Activated T-helper 1 cell treated with anti-CD3 and anti-CD28 coated beads, Interleukin-12 subunit alpha, Interleukin-12 subunit beta, Interleukin-2, Interleukin-4 antibody, amounts not matched to agents 30 ng/mL and 10 ng/mL and 1 ng/mL, durations not matched to agents 14 hours and 24 hours and 36 hours (primary cell): Measurements from ENCODE around the gene CTIF. TPM values are rescaled to one million over a fixed set of nuclear protein-coding genes. Genes with fewer than 3 reads are reported as not detected.
"Not testable (repeated sequence)": the region's sequence is repeated elsewhere in the genome, so short reads cannot be mapped to it uniquely, and the experiment has no call there.

Experiments
- DNase-seq: peaks from one replicate; pipeline ENCODE4 v3.0.0; 2021; ENCODE audit warnings: low spot score
- H3K27ac Mint-ChIP-seq: one replicate; pipeline ENCODE4 v1.8.0; 2021; ENCODE audit warnings: mild to moderate bottlenecking, mixed read lengths
- H3K27me3 Mint-ChIP-seq: one replicate; pipeline ENCODE4 v1.8.0; 2022; ENCODE audit warnings: mild to moderate bottlenecking, moderate library complexity, mixed read lengths; ENCODE audit not compliant: insufficient read depth
- H3K36me3 Mint-ChIP-seq: one replicate; pipeline ENCODE4 v1.8.0; 2021; ENCODE audit warnings: low read depth, mixed read lengths
- H3K4me1 Mint-ChIP-seq: one replicate; pipeline ENCODE4 v1.8.0; 2021; ENCODE audit warnings: low read depth, mixed read lengths
- H3K4me3 Mint-ChIP-seq: one replicate; pipeline ENCODE4 v1.8.0; 2021; ENCODE audit warnings: mild to moderate bottlenecking, moderate library complexity, mixed read lengths
- H3K9me3 Mint-ChIP-seq: one replicate; pipeline ENCODE4 v1.8.0; 2021; ENCODE audit warnings: mixed read lengths
- intact Hi-C: fragments of 100-400 bp; cut with micrococcal nuclease; formaldehyde crosslinking; loops from one replicate; pipeline ENCODE4 v1.15.1; 2024
- total RNA-seq: library from RNA; stranded (reverse); gene quantifications from 2 replicates; pipeline ENCODE4 v1.2.3, GENCODE V29; 2022

The CTIF gene
- total RNA-seq, 1 donor from 2014 or later: 7.2 TPM

GRCh38 chr18:48645427-48646002, 106.7 kb downstream of the CTIF start:
- intact Hi-C loops: no loop called here
- no peak overlapping the region for H3K27ac Mint-ChIP-seq
- no peaks in the 10 kb centered on the region for H3K36me3 Mint-ChIP-seq
- H3K9me3 Mint-ChIP-seq: no peaks in the 10 kb centered on the region
- no peaks in the 10 kb centered on the region for H3K4me1 Mint-ChIP-seq
- H3K4me3 Mint-ChIP-seq: no peak overlapping the region
- no peak for DNase-seq
- H3K27me3 Mint-ChIP-seq: peaks cover 4% of the 10 kb centered on the region

- intact Hi-C loops: no loop called here
Observed at GRCh38 chr18:48646976-48647375, 108.1 kb downstream of the CTIF start.

DNA sequence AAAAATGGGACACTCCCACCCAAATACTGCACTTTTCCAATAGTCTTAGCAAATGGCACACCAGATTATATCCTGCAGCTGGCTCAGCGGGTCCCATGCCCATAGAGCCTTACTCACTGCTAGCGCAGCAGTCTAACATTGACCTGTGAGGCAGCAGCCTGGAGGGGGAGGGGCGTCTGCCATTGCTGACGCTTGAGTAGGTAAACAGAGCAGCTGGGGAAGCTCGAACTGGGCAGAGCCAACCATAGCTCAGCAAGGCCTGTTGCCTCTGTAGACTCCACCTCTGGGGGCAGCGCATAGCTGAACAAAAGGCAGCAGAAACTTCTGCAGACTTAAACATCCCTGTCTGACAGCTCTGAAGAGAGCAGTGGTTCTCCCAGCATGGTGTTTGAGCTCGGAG, 110.4 kb downstream of the CTIF start:
- intact Hi-C loops: no loop called here
- Mint-ChIP-seq H3K4me1 (no peaks in the 10 kb centered on the region), H3K36me3 (no peaks in the 10 kb centered on the region), H3K27me3 (peaks cover 9% of the 10 kb centered on the region), H3K27ac (no peak overlapping the region), H3K9me3 (no peaks in the 10 kb centered on the region), H3K4me3 (no peak overlapping the region)
- no peak for DNase-seq

More at GRCh38 chr18:48646976-48647375, 108.1 kb downstream of the CTIF start:
- DNase-seq: no peak
- no peaks in the 10 kb centered on the region for H3K9me3 Mint-ChIP-seq
- H3K27ac Mint-ChIP-seq: no peak overlapping the region
- peaks cover 4% of the 10 kb centered on the region for H3K27me3 Mint-ChIP-seq
- no peaks in the 10 kb centered on the region for H3K36me3 Mint-ChIP-seq
- H3K4me1 Mint-ChIP-seq: no peaks in the 10 kb centered on the region
- no peak overlapping the region for H3K4me3 Mint-ChIP-seq

GRCh38 chr18:48654591-48654990, 115.8 kb downstream of the CTIF start:
- intact Hi-C loops, H3K27me3 Mint-ChIP-seq, H3K4me3 Mint-ChIP-seq, H3K27ac Mint-ChIP-seq, DNase-seq, H3K36me3 Mint-ChIP-seq, H3K9me3 Mint-ChIP-seq, H3K4me1 Mint-ChIP-seq: not testable (repeated sequence)

- H3K9me3 Mint-ChIP-seq: no peaks in the 10 kb centered on the region
- no peak for DNase-seq
- H3K36me3 Mint-ChIP-seq: no peaks in the 10 kb centered on the region
- no peak overlapping the region for H3K27ac Mint-ChIP-seq
- H3K4me3 Mint-ChIP-seq: no peak overlapping the region
- peaks cover 5% of the 10 kb centered on the region for H3K27me3 Mint-ChIP-seq
- no peaks in the 10 kb centered on the region for H3K4me1 Mint-ChIP-seq
- intact Hi-C loops: no loop called here
Observed at GRCh38 chr18:48655508-48655907, 116.7 kb downstream of the CTIF start.

DNA sequence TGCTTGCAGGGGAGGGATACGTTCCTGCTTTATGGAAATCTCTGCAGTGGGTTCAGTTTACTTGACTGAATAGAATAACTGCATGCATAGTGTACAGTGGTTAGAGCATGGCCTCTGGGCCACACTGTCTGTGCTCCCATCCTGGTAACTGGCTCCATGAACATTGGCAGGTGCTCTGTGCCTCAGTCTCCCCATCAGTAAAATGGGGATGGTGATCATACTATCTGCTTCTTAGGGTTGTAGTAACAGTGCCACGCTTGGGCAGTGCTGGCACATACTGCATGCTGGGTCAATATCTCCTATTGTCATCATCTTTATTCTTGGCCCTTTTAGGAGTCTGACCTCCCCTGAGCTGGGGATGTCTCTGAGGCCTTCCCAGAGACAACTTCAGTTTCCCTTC, 117.3 kb downstream of the CTIF start:
- Mint-ChIP-seq H3K4me1 (no peaks in the 10 kb centered on the region), H3K9me3 (no peaks in the 10 kb centered on the region), H3K27ac (no peak overlapping the region), H3K36me3 (no peaks in the 10 kb centered on the region), H3K27me3 (peaks cover 5% of the 10 kb centered on the region), H3K4me3 (no peak overlapping the region)
- intact Hi-C loops: no loop called here
- DNase-seq: no peak

GRCh38 chr18:48656582-48656981, 117.8 kb downstream of the CTIF start:
- no peaks in the 10 kb centered on the region for H3K4me1 Mint-ChIP-seq
- intact Hi-C loops: no loop called here
- peaks cover 5% of the 10 kb centered on the region for H3K27me3 Mint-ChIP-seq
- H3K4me3 Mint-ChIP-seq: no peak overlapping the region
- H3K9me3 Mint-ChIP-seq: no peaks in the 10 kb centered on the region
- no peak for DNase-seq
- H3K36me3 Mint-ChIP-seq: no peaks in the 10 kb centered on the region
- no peak overlapping the region for H3K27ac Mint-ChIP-seq

- intact Hi-C loops: no loop called here
- H3K4me1 Mint-ChIP-seq: no peaks in the 10 kb centered on the region
- H3K27me3 Mint-ChIP-seq: peaks cover 5% of the 10 kb centered on the region
Observed at GRCh38 chr18:48657447-48658120, 118.8 kb downstream of the CTIF start.

GRCh38 chr18:48658721-48659120, 119.9 kb downstream of the CTIF start:
- H3K4me3 Mint-ChIP-seq: no peak overlapping the region
- no peaks in the 10 kb centered on the region for H3K4me1 Mint-ChIP-seq
- DNase-seq: no peak
- intact Hi-C loops: no loop called here
- H3K9me3 Mint-ChIP-seq: no peaks in the 10 kb centered on the region
- H3K27ac Mint-ChIP-seq: no peak overlapping the region
- H3K27me3 Mint-ChIP-seq: no peaks in the 10 kb centered on the region
- no peaks in the 10 kb centered on the region for H3K36me3 Mint-ChIP-seq

More at GRCh38 chr18:48657447-48658120, 118.8 kb downstream of the CTIF start:
- no peak for DNase-seq
- Mint-ChIP-seq H3K9me3 (no peaks in the 10 kb centered on the region), H3K27ac (no peak overlapping the region), H3K36me3 (no peaks in the 10 kb centered on the region), H3K4me3 (no peak overlapping the region)

DNA sequence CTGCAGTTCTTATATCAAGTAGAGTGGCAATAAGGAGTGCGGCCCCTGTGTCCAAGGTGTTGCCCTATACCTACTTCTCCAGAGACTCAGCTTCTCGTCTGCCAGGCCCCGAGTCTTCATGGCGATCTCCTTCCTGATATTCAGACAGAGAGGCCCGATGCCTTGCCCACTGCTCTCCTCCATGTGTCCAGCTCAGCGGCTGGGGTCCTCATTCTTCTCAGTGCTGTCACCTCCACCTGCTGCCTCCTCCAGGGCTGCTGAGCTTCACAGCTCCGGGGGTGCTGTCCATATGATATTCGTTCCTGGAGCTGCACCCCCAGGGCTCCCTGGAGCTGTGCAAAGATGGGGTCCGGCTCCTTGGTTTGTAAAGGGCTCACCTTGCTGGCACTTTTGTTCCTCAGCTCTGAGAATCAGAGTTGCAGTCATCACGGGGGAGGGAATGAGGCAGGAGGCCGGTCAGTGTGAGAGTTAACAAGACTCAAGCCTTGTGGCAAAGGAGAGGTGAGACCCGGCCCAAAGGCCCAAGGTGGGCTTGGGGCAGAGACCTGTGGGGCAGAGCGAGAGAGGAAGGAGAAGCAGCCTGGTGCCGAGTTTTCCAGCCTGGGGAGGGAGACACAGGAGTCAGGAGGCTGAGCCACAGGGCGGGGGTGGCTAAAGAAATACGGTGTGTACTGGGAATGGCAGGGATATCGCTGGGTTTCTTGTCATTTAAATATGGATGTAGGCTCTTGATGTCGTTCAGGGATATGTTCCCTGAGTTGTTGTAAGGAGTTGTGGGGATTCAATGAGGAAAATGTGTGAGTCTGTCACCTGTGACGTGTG, 120.6 kb downstream of the CTIF start:
- Mint-ChIP-seq H3K4me3 (no peak overlapping the region), H3K4me1 (no peaks in the 10 kb centered on the region), H3K27me3 (no peaks in the 10 kb centered on the region), H3K27ac (no peak overlapping the region), H3K36me3 (no peaks in the 10 kb centered on the region), H3K9me3 (no peaks in the 10 kb centered on the region)
- DNase-seq: no peak
- intact Hi-C loops: loop anchor here (5.0 kb wide), 1 partner anchor 117 kb away; no protein-coding TSS in a partner anchor

- Mint-ChIP-seq H3K9me3 (peaks cover under 1% of the 10 kb centered on the region), H3K36me3 (no peaks in the 10 kb centered on the region), H3K27ac (no peak overlapping the region), H3K4me3 (no peak overlapping the region), H3K4me1 (no peaks in the 10 kb centered on the region), H3K27me3 (no peaks in the 10 kb centered on the region)
- no peak for DNase-seq
- intact Hi-C loops: loop anchor here (5.0 kb wide), 1 partner anchor 118 kb away; no protein-coding TSS in a partner anchor
Observed at GRCh38 chr18:48660346-48661228, 121.8 kb downstream of the CTIF start.

DNA sequence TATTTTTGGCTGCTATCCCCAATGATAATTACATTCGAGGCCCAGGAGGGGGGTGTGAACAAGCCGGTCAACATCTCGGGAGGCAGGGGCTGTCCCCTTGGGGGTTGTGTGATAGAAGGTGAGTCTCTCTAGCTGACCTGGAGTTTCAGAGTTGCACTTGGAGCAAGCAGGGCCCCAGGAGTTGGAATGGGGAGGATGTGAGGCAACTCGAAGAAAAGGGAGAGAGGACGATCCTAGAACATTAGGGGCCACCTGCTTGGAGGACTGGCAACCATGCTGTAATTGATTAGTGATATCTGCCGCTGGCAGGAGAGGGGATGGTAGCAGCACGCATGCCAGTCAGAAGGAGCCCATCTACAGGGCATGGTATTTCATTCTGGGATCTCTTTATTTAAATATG, 122.6 kb downstream of the CTIF start:
- H3K4me1 Mint-ChIP-seq: no peaks in the 10 kb centered on the region
- DNase-seq: no peak

More for the DNA sequence above, 122.6 kb downstream of the CTIF start:
- Mint-ChIP-seq H3K4me3 (no peak overlapping the region), H3K36me3 (no peaks in the 10 kb centered on the region), H3K9me3 (peaks cover 7% of the 10 kb centered on the region), H3K27ac (no peak overlapping the region), H3K27me3 (peaks cover 4% of the 10 kb centered on the region)
- intact Hi-C loops: loop anchor here (5.0 kb wide), 1 partner anchor 119 kb away; no protein-coding TSS in a partner anchor
